Posterior vena cava (tissue), 2 donors: ENCODE measurements around the gene SLC11A1. TPM values are rescaled to one million over a fixed set of nuclear protein-coding genes. Genes with fewer than 3 reads are reported as not detected.

ENCODE experiments used
- DNase-seq: peaks from one replicate; pipeline ENCODE4 v3.0.0-alpha.2; 2020; ENCODE audit warnings: low spot score
- intact Hi-C, 2 donors: fragments of 100-400 bp; cut with DNase I; formaldehyde crosslinking; loops; one replicate each; pipeline versions ENCODE4 v1.14.1 to v1.14.2; 2022 to 2023
- total RNA-seq, 2 donors: library from RNA; stranded (reverse); fragmentation: NEBNext Ultra II Directional; extraction: Animal tissue kit (Norgen Biotek cat#: 25700); gene quantifications; one replicate each; pipeline ENCODE4 v1.2.1, GENCODE V29; 2021
- donor health status: DM: yes; HTN: yes; CAD: no.
- donor health status: DM: yes; HTN: yes; CAD: no.

Gene SLC11A1
- total RNA-seq, 2 donors from 2014 or later: 28.8 to 77.1 TPM

DNA sequence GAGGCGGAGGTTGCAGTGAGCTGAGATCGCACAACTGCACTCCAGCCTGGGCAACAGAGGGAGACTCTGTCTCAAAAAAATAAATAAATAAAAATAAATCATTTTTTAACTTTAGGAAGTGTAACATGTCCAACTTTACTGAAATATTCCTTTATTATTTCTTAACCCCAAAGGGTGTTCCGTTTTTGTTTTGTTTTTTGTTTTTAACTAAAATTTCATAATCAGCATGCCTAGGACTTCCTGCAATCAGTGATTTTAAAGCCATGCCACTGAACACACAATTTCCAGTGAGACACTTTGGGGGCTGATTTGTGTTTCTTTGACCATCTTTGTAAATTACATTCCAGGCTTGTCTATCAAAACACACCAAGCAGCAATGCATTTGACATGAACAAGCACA lies 18.3 kb upstream of the SLC11A1 start:
- intact Hi-C loops: loop anchor here in 1 of 2 donors (10.0 kb wide), 1 partner anchor 179 kb away; no protein-coding TSS in a partner anchor
- DNase-seq: no peak

DNA sequence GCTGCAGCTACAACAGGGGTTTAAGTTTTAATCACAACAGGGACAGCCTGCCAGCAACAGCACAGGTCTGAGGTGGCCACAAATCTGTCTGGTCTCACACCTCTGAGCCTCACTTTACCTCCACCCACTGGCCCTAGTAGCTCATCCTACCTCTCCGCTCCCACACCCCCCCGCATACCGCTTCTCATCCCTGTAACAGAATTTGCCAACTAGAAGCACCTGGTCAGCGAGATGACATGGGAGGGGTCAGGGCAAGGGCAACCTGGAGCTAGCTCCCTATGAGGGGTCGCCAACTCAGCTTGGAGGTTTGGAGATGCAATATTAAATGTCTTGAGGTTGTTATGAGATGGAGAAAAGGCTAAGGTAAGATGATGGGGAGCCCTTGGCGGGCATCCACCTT lies 17.9 kb upstream of the SLC11A1 start:
- intact Hi-C loops: loop anchor here in 1 of 2 donors (10.0 kb wide), 1 partner anchor 179 kb away; no protein-coding TSS in a partner anchor
- peak; percentile 52 for DNase-seq

DNA sequence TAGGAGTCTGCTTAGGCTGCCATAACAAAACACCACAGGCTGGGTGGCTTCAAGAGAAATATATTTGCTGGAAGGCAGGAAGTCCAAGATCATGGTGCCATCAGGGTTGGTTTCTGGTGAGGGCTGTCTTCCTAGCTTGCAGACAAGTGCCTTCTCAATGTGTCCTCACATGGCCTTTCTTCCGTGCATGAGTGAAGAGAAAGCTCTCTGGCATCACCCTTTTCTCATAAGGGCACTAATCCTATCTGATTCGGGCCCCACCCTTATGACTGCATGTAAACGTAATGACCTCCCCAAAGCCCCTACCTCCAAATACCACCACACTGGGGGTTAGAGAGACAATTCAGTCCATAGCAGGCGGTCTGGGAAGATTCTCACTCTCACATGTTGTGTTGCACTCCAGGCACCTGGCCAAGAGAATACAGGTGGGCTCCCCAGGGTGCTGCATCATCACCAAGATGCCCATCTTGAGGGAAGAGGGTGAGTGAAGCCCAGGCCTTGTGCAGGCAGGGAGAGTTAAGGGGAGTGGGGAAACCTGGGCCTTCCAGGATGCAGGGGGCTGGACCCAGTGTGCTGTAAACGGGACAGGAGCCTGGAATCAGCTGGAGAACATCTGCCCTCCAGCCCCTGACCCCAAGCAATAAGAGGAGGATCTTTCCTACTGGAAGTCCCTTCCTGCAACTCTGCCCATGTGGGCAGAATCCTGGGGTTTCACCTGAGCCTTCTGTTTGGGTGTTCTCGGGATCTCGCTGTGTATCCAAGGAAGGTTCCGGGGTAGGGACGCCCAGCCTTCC lies 15.3 kb upstream of the SLC11A1 start:
- peak; percentile 60 for DNase-seq
- intact Hi-C loops: loop anchor here in 1 of 2 donors (10.0 kb wide), 1 partner anchor 182 kb away; no protein-coding TSS in a partner anchor

DNA sequence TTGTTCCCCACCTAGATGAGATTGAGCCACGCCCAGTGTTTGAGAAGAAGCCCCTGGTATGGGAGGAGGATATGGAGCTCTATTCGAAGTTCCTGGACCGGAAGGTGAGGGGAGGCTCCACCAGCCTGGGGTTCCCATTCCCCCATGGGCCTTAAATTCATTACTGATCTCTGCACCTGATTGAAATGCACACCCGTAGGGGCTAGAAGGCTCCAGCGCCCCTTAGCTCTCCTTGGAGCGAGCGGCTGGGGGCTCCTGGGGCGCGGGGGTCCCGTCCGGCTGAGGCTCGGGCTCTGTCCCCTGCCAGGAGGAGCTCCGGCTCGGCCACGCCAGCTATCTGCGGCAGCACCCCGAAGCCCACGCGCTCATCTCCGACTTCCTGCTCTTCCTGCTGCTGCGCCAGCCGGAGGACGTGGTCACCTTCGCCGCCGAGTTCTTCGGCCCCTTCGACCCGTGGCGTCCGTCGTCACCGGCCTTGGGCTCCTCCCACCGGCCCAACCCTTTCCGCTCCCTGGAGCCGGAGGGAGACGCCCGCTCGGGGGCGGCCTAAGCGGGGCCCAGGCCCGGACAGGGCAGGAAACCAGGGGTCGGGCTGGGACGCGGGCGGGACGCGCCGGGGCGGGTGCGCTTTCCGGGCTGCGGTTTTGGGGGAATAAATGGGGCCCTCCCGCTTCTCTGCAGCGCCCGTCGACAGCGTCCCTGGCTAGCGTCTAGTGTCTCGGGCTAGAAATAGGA lies 14.5 kb upstream of the SLC11A1 start:
- DNase-seq: peak; percentile 98
- intact Hi-C loops: loop anchor here in 1 of 2 donors (10.0 kb wide), 1 partner anchor 183 kb away; no protein-coding TSS in a partner anchor

DNA sequence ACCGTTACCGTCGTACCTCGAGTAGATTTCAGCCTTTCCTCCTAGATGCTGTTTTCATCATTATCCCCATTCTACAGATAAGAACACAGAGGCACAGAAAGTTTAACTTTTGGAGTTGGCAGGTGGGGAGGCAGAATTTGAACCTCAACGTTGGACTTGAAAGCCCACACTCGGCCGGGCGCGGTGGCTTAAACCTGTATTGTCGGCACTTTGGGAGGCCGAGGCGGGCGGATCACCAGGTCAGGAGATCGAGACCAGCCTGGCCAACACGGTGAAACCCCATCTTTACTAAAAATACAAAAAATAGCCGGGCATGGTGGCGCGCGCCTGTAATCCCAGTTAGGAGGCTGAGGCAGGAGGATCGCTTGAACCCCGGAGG lies 13.9 kb upstream of the SLC11A1 start:
- DNase-seq: peak; percentile 79
- intact Hi-C loops: loop anchor here in 1 of 2 donors (10.0 kb wide), 1 partner anchor 183 kb away; no protein-coding TSS in a partner anchor

DNA sequence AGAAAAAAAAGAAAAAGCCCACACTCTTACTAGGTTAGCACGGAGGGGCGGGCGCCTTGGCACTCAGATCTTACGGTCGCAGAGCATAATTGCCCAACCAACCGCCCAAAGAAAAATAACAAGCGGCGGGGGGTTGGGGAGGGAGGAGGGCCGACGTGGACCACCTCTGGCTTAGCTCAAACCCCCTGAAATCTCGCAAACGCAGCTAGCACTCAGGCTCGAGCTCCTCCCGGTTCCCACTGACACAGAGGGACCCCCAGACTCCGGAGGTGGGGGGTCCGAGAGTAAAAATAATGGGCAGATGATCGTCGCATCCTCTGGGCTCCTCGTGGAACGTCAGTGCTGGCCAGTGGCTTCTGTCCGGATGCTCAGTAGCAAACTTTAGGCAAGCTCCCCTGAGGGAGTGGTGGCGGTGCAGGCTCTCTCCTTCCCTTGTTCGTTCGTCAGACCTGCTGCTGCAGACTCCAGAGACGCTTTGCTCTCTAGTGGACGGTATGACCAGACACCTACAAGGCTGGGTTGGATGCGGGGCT lies 13.4 kb upstream of the SLC11A1 start:
- intact Hi-C loops: loop anchor here in 1 of 2 donors (10.0 kb wide), 1 partner anchor 184 kb away; no protein-coding TSS in a partner anchor
- peak; percentile 85 for DNase-seq

DNA sequence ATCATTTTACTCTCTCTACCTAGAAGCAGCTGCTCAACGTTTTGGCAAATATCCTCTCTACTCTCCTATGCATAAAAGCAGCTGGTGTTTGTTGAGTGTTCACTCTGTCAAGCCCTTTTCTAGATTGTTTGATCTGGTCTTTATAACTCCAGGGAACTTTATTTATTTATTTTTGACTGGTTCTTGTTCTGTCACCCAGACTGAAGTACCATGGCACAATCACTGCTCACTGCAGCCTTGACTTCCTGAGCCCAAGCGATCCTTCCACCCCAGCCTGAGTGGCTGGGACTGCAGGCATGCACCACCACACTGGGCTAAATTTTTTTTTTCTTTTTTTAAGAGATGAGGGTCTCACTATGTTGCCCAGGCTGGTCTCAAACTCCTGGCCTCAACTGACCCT lies 12.7 kb upstream of the SLC11A1 start:
- DNase-seq: peak; percentile 40
- intact Hi-C loops: loop anchor here in 1 of 2 donors (10.0 kb wide), 1 partner anchor 185 kb away; no protein-coding TSS in a partner anchor

DNA sequence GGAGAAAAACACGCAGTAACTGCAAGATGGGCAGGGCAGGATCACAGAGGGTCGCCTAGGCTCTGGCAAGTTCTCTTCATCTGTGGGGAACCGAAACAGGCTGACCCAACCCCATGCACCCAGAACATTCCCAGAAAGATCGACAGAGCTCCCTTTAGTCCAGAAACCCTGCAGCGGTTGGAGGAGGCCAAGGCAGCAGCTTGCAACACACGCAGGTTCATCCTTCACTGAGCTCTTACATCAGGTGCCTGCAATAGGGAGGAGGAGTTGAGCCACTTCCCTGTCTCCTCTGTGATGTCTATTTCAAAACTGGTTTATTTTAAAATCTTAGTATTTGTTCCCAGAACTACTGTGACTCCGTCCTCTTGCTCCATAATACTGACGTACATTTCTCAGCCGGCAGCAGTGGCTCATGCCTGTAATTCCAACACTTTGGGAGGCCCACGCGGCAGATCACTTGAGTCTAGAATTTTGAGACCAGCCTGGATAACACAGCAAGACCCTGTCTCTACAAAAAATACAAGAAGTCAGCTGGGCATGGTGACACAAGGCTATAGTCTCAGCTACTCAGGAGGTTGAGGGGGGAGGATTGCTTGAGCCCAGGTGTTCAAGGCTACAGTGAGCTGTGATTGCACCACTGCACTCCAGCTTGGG lies 11.5 kb upstream of the SLC11A1 start:
- peak; percentile 87 for DNase-seq
- intact Hi-C loops: no loop called here

DNA sequence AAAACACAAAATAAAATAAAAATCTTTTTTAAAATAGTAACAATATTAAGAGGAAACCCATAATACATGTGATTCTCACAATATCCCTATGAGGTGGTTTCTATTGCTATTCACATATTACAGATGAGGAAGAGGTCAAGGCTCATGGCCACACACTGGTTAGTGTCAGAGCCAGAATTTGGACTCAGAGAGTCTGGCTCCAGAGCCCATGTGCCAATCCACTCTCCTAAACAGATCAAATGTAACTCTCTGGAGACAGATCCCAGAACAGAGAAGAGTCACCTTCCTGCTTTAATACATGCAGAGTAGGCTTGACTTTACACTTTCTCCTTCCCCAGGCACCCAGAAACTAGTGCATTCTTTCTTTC lies 10.1 kb upstream of the SLC11A1 start:
- intact Hi-C loops: no loop called here
- DNase-seq: no peak

DNA sequence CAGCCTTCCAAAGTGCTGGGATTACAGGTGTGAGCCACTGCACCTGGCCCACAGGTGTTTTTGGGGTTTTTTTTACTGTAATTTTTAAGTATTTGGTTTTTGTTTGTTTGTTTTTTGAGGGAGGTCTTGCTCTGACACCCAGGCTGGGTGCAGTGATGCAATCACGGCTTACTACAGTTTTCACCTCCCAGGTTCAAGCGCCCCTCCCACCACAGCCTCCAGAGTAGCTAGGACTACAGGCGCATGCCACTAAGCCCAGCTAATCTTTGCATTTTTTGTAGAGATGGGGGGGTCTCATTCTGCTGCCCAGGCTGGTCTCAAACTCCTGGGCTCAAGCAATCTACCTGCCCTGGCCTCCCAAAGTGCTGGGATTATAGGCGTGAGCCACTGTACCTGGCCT lies 7.3 kb upstream of the SLC11A1 start:
- DNase-seq: peak; percentile 5
- intact Hi-C loops: no loop called here

DNA sequence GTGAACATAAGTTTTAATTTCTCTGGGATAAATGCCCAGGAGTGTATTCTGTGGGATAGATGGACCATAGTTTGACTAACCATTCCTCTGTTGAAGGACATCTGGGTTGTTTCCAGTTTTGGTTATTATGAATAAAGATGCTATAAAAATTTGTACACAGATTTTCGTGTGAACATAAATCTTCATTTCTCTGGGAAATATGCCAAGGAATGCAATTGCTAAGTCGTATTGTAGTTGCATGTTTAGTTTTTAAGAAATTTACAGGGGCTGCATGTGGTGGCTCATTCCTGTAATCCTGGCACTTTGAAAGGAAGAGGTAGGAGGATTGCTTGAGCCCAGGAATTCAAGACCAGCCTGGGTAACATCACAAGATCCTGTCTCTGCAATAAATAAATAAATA lies 6.9 kb upstream of the SLC11A1 start:
- intact Hi-C loops: no loop called here
- no peak for DNase-seq

DNA sequence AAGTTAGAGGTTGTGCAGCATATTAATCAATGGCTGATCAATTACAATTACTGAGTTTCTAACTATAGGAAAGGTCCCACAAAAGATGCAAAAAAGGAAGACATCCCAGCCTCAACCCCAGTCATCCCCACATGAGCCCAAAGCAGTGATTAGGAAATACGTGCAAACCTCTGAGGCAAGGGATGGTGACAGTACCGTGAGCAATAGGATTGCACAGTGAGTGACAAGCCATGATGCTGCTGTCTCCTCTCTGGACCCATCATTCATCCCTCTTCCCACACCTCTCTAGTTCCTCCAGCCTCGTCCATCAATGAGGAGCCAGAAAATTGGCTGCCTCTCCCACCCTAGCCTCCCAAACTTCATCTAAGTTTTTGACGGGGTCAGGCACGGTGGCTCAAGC lies 4.0 kb upstream of the SLC11A1 start:
- no peak for DNase-seq
- intact Hi-C loops: no loop called here

DNA sequence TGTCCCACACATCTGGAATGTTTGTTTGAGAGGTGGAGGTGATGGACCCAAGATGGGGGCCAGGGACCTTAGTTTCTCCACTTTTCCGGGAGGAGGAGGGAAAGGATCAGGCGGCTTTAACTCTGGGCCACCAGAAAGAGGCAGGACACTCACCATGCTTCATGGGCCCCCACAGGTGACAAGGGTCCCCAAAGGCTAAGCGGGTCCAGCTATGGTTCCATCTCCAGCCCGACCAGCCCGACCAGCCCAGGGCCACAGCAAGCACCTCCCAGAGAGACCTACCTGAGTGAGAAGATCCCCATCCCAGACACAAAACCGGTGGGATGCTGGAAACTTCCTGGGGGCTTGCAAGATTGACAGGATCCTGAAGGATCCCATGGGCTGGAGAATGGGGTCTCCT lies 712 bp downstream of the SLC11A1 start:
- no peak for DNase-seq

DNA sequence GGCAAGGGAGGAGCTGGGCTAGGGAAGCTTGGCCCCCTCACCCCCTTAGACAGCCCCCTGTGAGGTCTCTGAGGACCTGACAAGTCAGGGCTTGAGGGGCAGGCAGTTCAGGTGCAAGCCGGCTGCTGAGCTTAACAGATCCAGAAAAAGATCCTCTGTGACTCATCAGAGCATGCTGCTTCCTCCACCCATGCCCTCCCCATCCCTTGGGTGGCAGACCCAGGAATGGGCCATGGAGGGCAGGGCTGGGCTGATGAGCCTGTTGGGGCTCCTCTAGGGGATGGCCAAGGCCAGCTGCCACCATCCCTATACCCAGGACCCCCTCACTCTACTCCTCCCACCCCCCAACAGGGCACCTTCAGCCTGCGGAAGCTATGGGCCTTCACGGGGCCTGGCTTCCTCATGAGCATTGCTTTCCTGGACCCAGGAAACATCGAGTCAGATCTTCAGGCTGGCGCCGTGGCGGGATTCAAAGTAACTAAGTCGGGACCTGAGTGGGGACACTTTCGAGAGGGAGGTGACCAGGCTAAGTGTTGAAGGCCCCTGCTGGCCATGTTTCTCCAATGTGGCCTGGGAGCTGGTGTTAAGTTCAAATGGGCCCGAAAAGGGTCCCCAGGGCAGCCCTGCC lies 1.9 kb downstream of the SLC11A1 start:
- intact Hi-C loops: no loop called here
- DNase-seq: no peak

More for the DNA sequence above, 712 bp downstream of the SLC11A1 start:
- intact Hi-C loops: no loop called here

DNA sequence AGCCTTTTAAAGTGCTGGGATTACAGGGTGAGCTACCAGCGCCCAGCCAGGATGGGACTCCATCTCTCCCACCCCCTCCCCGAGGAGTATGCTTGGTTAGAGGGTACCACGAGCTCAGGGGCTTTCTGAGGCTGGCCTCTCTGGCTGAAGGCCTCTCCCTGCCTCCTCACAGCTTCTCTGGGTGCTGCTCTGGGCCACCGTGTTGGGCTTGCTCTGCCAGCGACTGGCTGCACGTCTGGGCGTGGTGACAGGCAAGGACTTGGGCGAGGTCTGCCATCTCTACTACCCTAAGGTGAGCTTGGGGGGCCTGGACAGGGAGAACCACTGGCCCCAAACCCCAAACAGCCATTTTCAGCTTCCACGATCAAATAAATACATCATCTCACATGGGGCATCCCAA lies 2.9 kb downstream of the SLC11A1 start:
- intact Hi-C loops: no loop called here
- DNase-seq: no peak

DNA sequence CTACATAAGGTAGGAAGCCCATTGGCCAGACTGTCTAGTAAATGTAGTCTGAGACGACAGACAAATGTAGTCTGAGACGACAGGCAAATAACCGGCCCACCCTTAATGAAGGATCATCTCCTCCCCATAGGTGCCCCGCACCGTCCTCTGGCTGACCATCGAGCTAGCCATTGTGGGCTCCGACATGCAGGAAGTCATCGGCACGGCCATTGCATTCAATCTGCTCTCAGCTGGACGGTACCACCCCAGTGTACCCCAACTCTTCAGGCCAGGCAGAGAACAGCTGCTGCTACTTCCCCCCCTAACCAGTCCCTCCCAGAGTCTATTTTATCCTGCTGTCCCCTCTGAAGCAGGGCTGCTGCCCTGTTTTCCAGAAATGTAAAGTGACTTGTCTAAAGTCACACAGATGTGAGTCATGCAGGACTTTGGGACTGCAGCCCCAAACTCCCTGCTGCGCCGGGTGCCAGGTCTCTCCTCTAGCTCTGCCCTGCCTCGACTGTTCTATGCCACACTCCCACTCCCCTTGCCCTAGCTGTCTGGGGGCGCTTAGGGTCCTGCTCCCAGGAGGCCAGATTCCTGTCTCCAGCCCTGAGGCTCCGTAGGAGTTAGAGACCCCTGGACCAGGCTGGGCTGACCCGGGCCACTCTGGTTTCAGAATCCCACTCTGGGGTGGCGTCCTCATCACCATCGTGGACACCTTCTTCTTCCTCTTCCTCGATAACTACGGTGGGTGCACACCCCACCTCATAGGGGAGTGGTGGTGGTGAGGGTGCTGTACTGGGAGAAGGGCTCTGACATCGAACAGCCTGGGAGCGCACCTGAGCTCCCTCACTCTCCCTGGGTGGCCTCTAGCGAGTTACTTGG lies 4.7 kb downstream of the SLC11A1 start:
- DNase-seq: no peak
- intact Hi-C loops: no loop called here

DNA sequence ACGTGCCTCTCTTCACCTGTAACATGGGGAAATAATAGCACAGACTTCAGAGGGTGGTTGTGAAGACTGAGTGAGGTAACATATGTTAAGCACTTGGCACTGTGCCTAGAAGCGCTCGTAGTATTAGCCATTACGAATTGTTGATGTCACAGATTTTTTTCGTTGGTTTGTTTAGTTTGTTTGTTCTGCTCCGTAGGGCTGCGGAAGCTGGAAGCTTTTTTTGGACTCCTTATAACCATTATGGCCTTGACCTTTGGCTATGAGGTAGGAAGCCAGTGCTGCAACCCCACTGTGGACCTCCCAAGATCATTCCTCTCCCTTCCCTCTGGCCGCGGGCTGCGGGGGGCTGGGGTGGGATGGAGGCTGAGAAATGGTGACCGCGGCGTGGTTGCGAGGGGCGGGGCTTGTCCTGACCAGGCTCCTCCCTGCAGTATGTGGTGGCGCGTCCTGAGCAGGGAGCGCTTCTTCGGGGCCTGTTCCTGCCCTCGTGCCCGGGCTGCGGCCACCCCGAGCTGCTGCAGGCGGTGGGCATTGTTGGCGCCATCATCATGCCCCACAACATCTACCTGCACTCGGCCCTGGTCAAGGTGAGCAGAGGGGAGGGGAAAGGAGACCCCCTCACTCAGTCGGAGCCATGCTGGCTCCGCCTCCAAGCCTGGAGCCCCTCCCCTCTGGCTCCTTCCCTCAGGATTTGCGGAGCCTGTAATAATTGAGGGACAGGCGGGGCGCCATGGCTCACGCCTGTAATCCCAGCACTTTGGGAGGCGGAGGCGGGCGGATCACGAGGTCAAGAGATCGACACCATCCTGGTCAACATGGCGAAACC lies 5.5 kb downstream of the SLC11A1 start:
- intact Hi-C loops: no loop called here
- no peak for DNase-seq
